Lung (tissue), 12 donors: Measurements from ENCODE around the gene COX11. TPM values are rescaled to one million over a fixed set of nuclear protein-coding genes. Genes with fewer than 3 reads are reported as not detected.

Source experiments
- ATAC-seq: fragments of 200-7000 bp; cut with Tn5 transposase; one replicate; pipeline ENCODE4 v1.9.1; 2020; ENCODE audit warnings: moderate number of reproducible peaks; ENCODE audit not compliant: insufficient read depth, low FRiP score
- DNase-seq, 3 donors: peaks; one replicate each; pipeline ENCODE4 v3.0.0-alpha.2; 2013 to 2017
- H3K27ac ChIP-seq, 2 donors: one replicate each; pipeline ENCODE4 v1.5.1; 2013; ENCODE audit warnings: mild to moderate bottlenecking in 2 of 2, moderate library complexity in 2 of 2, control low read depth in 1 of 2, inconsistent platforms in 1 of 2, low read depth in 1 of 2, low read length in 1 of 2
- H3K27me3 ChIP-seq, 3 donors: one replicate each; pipeline ENCODE4 v1.5.1; 2013; ENCODE audit warnings: low read length in 2 of 3; ENCODE audit not compliant: control insufficient read depth in 3 of 3, insufficient read depth in 3 of 3
- H3K36me3 ChIP-seq, 4 donors: one replicate each; pipeline ENCODE4 v1.5.1; 2013; ENCODE audit warnings: low read length in 4 of 4, mild to moderate bottlenecking in 1 of 4, moderate library complexity in 1 of 4; ENCODE audit not compliant: control insufficient read depth in 4 of 4, insufficient read depth in 4 of 4
- H3K4me1 ChIP-seq, 5 donors: one replicate each; pipeline ENCODE4 v1.5.1; 2013; ENCODE audit warnings: low read length in 5 of 5, mild to moderate bottlenecking in 2 of 5, moderate library complexity in 1 of 5; ENCODE audit not compliant: control insufficient read depth in 5 of 5, insufficient read depth in 5 of 5
- H3K4me3 ChIP-seq: one replicate; pipeline ENCODE4 v1.5.1; 2013; ENCODE audit warnings: mild to moderate bottlenecking, control low read depth, moderate library complexity
- H3K9ac ChIP-seq, 2 donors: one replicate each; pipeline ENCODE4 v1.5.1; 2013; ENCODE audit warnings: low read length in 2 of 2, control low read depth in 1 of 2; ENCODE audit not compliant: insufficient read depth in 1 of 2
- H3K9me3 ChIP-seq, 4 donors: one replicate each; pipeline ENCODE4 v1.5.1; 2013; ENCODE audit warnings: low read length in 3 of 4, mild to moderate bottlenecking in 1 of 4, moderate library complexity in 1 of 4; ENCODE audit not compliant: control insufficient read depth in 4 of 4, insufficient read depth in 3 of 4
- WGBS, 2 donors: extraction: QIAGEN DNeasy Blood & Tissue Kit; methylation state at CpG; one replicate each; pipeline ENCODE4 v1.1.7; 2013; 5-methylcytosine and 5-hydroxymethylcytosine counted together
- polyA plus RNA-seq, 2 donors: library from polyadenylated mRNA; stranded (reverse); fragments of 200-250 nt; gene quantifications; one replicate each; pipeline ENCODE4 v1.2.1, GENCODE V29; 2013
- total RNA-seq, 2 donors: library from RNA; depleted of rRNA in 1 of 2; stranded (reverse); fragments of >200 nt in 1 of 2; gene quantifications; one replicate each; pipeline ENCODE4 v1.2.1, GENCODE V29; 2014 to 2021
- TF ChIP-seq, protein P1 (sequence below): IDR thresholded peaks from 2 replicates; pipeline ENCODE4 v1.5.1; 2012; ENCODE audit warnings: mild to moderate bottlenecking; ENCODE audit errors: control extremely low read depth, extremely low read depth
- donor health status: control.
- donor health status: control.
- donor health status: Bipolar disorder and iron deficiency.
- donor health status: healthy.
- donor health status: DM: yes; HTN: yes; CAD: no.

COX11 gene
- total and polyA plus RNA-seq, 4 donors = 21.8 to 44.6 (median 34.4) TPM

DNA sequence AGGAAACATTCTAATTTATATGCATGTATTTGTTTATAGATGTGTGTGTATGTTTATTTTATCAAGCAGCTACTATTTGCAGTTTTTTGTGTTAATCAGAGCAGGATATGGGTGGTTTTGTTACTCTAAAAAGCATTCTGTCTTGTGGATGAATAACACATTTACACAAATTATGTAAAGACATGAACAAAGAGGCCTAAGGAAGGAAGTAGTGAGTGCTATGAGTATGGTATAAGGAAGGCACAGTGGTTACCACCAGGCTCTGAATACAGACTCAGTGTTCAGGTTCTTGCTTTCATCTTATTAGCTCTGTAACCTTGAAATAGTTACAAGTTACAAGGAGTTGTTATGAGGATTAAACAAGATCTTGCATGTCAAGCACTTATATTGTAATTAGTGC, 34.0 kb upstream of the COX11 start:
- no peak overlapping the region for H3K9ac ChIP-seq
- no peak for ATAC-seq
- H3K4me3 ChIP-seq = no peak overlapping the region
- TF ChIP-seq, protein P1, sequence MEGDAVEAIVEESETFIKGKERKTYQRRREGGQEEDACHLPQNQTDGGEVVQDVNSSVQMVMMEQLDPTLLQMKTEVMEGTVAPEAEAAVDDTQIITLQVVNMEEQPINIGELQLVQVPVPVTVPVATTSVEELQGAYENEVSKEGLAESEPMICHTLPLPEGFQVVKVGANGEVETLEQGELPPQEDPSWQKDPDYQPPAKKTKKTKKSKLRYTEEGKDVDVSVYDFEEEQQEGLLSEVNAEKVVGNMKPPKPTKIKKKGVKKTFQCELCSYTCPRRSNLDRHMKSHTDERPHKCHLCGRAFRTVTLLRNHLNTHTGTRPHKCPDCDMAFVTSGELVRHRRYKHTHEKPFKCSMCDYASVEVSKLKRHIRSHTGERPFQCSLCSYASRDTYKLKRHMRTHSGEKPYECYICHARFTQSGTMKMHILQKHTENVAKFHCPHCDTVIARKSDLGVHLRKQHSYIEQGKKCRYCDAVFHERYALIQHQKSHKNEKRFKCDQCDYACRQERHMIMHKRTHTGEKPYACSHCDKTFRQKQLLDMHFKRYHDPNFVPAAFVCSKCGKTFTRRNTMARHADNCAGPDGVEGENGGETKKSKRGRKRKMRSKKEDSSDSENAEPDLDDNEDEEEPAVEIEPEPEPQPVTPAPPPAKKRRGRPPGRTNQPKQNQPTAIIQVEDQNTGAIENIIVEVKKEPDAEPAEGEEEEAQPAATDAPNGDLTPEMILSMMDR = no peak
- H3K9me3 ChIP-seq = no peaks in the 10 kb centered on the region
- H3K4me1 ChIP-seq = no peaks in the 10 kb centered on the region
- H3K36me3 ChIP-seq = peaks cover 0 to 12% (median 1%) of the 10 kb centered on the region in 4 donors
- H3K27ac ChIP-seq = no peak overlapping the region
- H3K27me3 ChIP-seq = no peaks in the 10 kb centered on the region
- no peak for DNase-seq

DNA sequence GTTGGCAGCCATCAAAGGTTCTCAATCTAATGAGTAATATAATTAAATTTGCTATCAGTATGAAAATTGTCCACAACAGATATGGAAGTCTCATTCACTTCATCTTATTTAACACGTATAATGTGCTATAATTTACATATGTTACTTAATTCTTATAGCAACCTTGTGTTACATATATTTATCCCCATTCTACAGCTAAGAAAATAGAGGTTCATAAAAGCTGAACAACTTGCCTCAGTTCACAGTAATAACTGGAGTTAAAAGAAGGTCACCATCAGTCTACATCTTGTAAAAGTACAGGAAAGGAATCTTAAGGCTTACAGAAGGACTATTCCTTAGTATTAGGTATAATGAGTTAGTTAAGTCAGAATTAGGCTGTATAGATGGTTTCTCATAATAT, 28.0 kb upstream of the COX11 start:
- H3K4me3 ChIP-seq = no peak overlapping the region
- no peaks in the 10 kb centered on the region for H3K9me3 ChIP-seq
- no peak overlapping the region for H3K9ac ChIP-seq
- no peak for DNase-seq
- H3K36me3 ChIP-seq = peaks cover 0 to 22% (median 0%) of the 10 kb centered on the region in 4 donors
- no peaks in the 10 kb centered on the region for H3K27me3 ChIP-seq
- TF ChIP-seq, protein P1 = no peak
- no peak overlapping the region for H3K27ac ChIP-seq
- no peaks in the 10 kb centered on the region for H3K4me1 ChIP-seq
- no peak for ATAC-seq
- 94 to 96% methylated on average over 1 of the region's 1 CpG for WGBS, 2 donors

DNA sequence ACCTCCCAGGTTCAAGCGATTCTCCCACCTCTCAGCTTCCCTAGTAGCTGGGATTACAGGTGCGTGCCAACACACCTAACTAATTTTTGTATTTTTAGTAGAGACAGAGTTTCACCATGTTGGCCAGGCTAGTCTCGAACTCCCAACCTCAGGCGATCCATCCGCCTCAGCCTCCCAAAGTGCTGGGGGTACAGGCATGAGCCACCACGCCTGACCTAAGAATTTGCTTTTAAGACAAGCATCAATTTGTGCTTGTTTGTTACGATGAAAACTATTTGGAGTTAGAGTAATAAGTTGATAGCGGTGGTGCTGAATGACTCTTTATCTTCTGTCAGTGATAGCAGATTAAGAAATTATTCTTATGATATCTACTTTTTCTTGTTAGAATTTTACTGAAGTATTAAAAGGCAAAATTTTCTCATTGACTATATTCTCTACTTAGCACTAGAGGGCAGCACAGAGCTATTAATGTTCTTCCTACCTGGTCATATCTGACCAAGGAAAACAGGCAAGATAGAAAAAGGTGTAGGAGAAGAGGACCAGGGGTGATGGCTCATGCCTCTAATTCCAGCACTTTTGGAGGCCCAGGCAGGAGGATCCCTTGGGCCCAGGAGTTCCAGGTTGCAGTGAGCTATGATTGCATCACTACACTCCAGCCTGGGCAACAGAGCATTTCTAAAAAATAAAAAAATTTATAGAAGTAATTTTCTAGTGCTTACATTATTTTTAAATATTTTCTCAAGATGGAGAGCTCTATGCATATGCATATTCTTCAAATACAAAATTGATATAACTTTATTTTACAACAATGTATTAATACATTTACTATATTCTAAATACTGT, 24.6 kb upstream of the COX11 start:
- 86 to 93% methylated on average over 8 of the region's 8 CpGs for WGBS, 2 donors
- ATAC-seq (peak; percentile 79), DNase-seq (peak in 2 of 3 donors; percentile 54 to 71)

More for the DNA sequence above, 24.6 kb upstream of the COX11 start:
- Histone ChIP-seq H3K4me1 (no peaks in the 10 kb centered on the region), H3K9me3 (no peaks in the 10 kb centered on the region), H3K36me3 (peaks cover 0 to 14% (median under 1%) of the 10 kb centered on the region in 4 donors), H3K4me3 (no peak overlapping the region), H3K9ac (no peak overlapping the region), H3K27ac (no peak overlapping the region), H3K27me3 (no peaks in the 10 kb centered on the region)
- TF ChIP-seq, protein P1 = peak; percentile 34
